Caki2 (cell line): Measurements from ENCODE around the gene PLA2G3. TPM values are rescaled to one million over a fixed set of nuclear protein-coding genes. Genes with fewer than 3 reads are reported as not detected.

Experiments used
- total RNA-seq: library from RNA; depleted of rRNA; stranded (reverse); fragments of >200 nt; shearing (Covaris generic); gene quantifications from 2 replicates; pipeline ENCODE4 v1.2.3, GENCODE V29; 2014; ENCODE audit warnings: low replicate concordance; rRNA removed

Gene PLA2G3
- total RNA-seq, 1 experiment from 2014 or later, result not detected

Other genes starting within 250 kb of the PLA2G3 start
- 14.4 and 19.5 TPM in 2 replicates for gene MORC2, start 171.7 kb downstream of the PLA2G3 start, total RNA-seq
- gene TUG1, start 171.2 kb downstream of the PLA2G3 start, total RNA-seq, result 6.8 and 16.0 TPM in 2 replicates
- 35.7 and 82.9 TPM in 2 replicates for gene SMTN, start 59.2 kb downstream of the PLA2G3 start, total RNA-seq
- gene SELENOM, start 32.9 kb downstream of the PLA2G3 start, total RNA-seq, result 118 and 142 TPM in 2 replicates
- 0.91 and 1.2 TPM in 2 replicates for gene INPP5J, start 17.5 kb downstream of the PLA2G3 start, total RNA-seq
- 76.5 and 104 TPM in 2 replicates for gene RNF185, start 19.7 kb upstream of the PLA2G3 start, total RNA-seq
- 9.5 and 18.1 TPM in 2 replicates for gene LIMK2, start 71.8 kb upstream of the PLA2G3 start, total RNA-seq
- gene PIK3IP1, start 152.0 kb upstream of the PLA2G3 start, total RNA-seq, result 2.2 and 6.5 TPM in 2 replicates
- gene PATZ1, start 205.8 kb upstream of the PLA2G3 start, total RNA-seq, result 23.7 and 27.4 TPM in 2 replicates